HepG2 (cell line): ENCODE results near the gene ELF1. TPM values are rescaled to one million over a fixed set of nuclear protein-coding genes. Genes with fewer than 3 reads are reported as not detected.

Experiments used
- AKAP8 ChIP-seq: sonication (generic); formaldehyde crosslinking; IDR thresholded peaks from 2 replicates; pipeline ENCODE4 v1.5.1; 2020; ENCODE audit warnings: mild to moderate bottlenecking, missing genetic modification reagents
- CHD2 ChIP-seq: IDR thresholded peaks from 2 replicates; pipeline ENCODE4 v1.6.1; 2011; ENCODE audit warnings: low read depth, low read length, improper control_type of control experiment
- DR1 ChIP-seq: sonication (generic); formaldehyde crosslinking; IDR thresholded peaks from 2 replicates; pipeline ENCODE4 v1.8.0; 2021; ENCODE audit warnings: mild to moderate bottlenecking, missing genetic modification reagents, inconsistent platforms
- HHEX ChIP-seq: IDR thresholded peaks from 2 replicates; pipeline ENCODE4 v1.6.1; 2016; ENCODE audit warnings: control low read depth
- HMG20B ChIP-seq: conservative IDR thresholded peaks from 2 replicates; pipeline ENCODE4 v1.6.1; 2016; ENCODE audit warnings: missing genetic modification reagents, missing compliant biosample characterization
- HNRNPH1 ChIP-seq: fragments of 200-400 bp; formaldehyde crosslinking; optimal IDR thresholded peaks from 2 replicates; pipeline ENCODE3; 2017; ENCODE audit warnings: mild to moderate bottlenecking, low read depth, low read length
- HNRNPLL ChIP-seq: fragments of 200-400 bp; formaldehyde crosslinking; IDR thresholded peaks from 2 replicates; pipeline ENCODE4 v1.6.1; 2017; ENCODE audit warnings: mild to moderate bottlenecking, low read depth, low read length; ENCODE audit not compliant: poor library complexity, severe bottlenecking
- NFIB ChIP-seq: sonication (generic); formaldehyde crosslinking; IDR thresholded peaks from 2 replicates; pipeline ENCODE4 v1.9.0; 2021; ENCODE audit warnings: missing genetic modification reagents, mild to moderate bottlenecking, borderline replicate concordance
- PHF8 ChIP-seq: sonication (generic); formaldehyde crosslinking; IDR thresholded peaks from 2 replicates; pipeline ENCODE4 v1.5.0; 2020; ENCODE audit warnings: missing genetic modification reagents
- SMARCC2 ChIP-seq: fragments of 450-650 bp; IDR thresholded peaks from 2 replicates; pipeline ENCODE4 v1.6.1; 2017; ENCODE audit warnings: antibody characterized with exemption, mild to moderate bottlenecking
- SOX5 ChIP-seq: IDR thresholded peaks from 2 replicates; pipeline ENCODE4 v1.6.1; 2016; ENCODE audit warnings: borderline replicate concordance
- SOX6 ChIP-seq, 2 experiments: fragments of 450-650 bp in 1 of 2; sonication (generic) in 1 of 2; formaldehyde crosslinking in 1 of 2; IDR thresholded peaks; 2 replicates each; pipeline versions ENCODE4 v1.4.0 to v1.6.1; 2017 to 2020; ENCODE audit warnings: antibody characterized with exemption in 1 of 2, mild to moderate bottlenecking in 1 of 2, missing genetic modification reagents in 1 of 2
- SYNCRIP ChIP-seq: fragments of 200-400 bp; formaldehyde crosslinking; IDR thresholded peaks from 2 replicates; pipeline ENCODE4 v1.6.1; 2018; ENCODE audit warnings: mild to moderate bottlenecking, low read depth, low read length; ENCODE audit not compliant: insufficient read depth
- ZNF20 ChIP-seq: sonication (generic); formaldehyde crosslinking; IDR thresholded peaks from 2 replicates; pipeline ENCODE4 v1.4.0; 2020; ENCODE audit warnings: mild to moderate bottlenecking, moderate library complexity, missing genetic modification reagents
- ZNF468 ChIP-seq: sonication (generic); formaldehyde crosslinking; IDR thresholded peaks from 2 replicates; pipeline ENCODE4 v1.8.0; 2022; ENCODE audit warnings: mild to moderate bottlenecking, moderate library complexity, missing genetic modification reagents
- ZNF713 ChIP-seq: sonication (generic); formaldehyde crosslinking; IDR thresholded peaks from 2 replicates; pipeline ENCODE4 v1.4.0; 2020; ENCODE audit warnings: mild to moderate bottlenecking, missing genetic modification reagents
- ZNF773 ChIP-seq: sonication (generic); formaldehyde crosslinking; IDR thresholded peaks from 2 replicates; pipeline ENCODE4 v1.4.0; 2020; ENCODE audit warnings: missing genetic modification reagents, borderline replicate concordance
- ZSCAN29 ChIP-seq: sonication (generic); formaldehyde crosslinking; conservative IDR thresholded peaks from 2 replicates; pipeline ENCODE4 v1.4.0; 2020; ENCODE audit warnings: mild to moderate bottlenecking, missing genetic modification reagents
- polyA plus RNA-seq, 8 experiments: library from polyadenylated mRNA; depleted of rRNA in 3 of 8; stranded (reverse) in 7 of 8; unstranded in 1 of 8; fragments of >200 nt; fragmentation: Illumina TruSeq in 4 of 8; extraction: Trizol in 4 of 8; gene quantifications; 2 replicates each; pipeline versions ENCODE4 v1.2.1 to v1.2.3, GENCODE V29; 2011 to 2016; ENCODE audit warnings: low read depth in 4 of 8, missing spikeins in 1 of 8, mixed read lengths in 1 of 8; ENCODE audit not compliant: insufficient read depth in 1 of 8
- total RNA-seq, 5 experiments: library from RNA; depleted of rRNA; stranded (reverse); fragments of >200 nt; fragmentation: Illumina TruSeq; extraction: Trizol; gene quantifications; 2 replicates each; pipeline ENCODE4 v1.2.3, GENCODE V29; 2016; ENCODE audit warnings: low read depth in 1 of 5
- TF ChIP-seq, protein P1 (sequence below): IDR thresholded peaks from 2 replicates; pipeline ENCODE4 v1.6.1; 2012; ENCODE audit warnings: low read depth, low read length, improper control_type of control experiment
- TF ChIP-seq, protein P2 (sequence below): sonication (generic); formaldehyde crosslinking; IDR thresholded peaks from 2 replicates; pipeline ENCODE4 v1.5.0; 2020; ENCODE audit warnings: missing genetic modification reagents
- TF ChIP-seq, protein P3 (sequence below): sonication (generic); formaldehyde crosslinking; IDR thresholded peaks from 2 replicates; pipeline ENCODE4 v1.4.0; 2020; ENCODE audit warnings: mild to moderate bottlenecking, missing genetic modification reagents, borderline replicate concordance

The ELF1 gene
- total and polyA plus RNA-seq, 2 of the 13 experiments (the other 11 are each of a cell fraction or from before 2014, with no cell fraction given): 24.6 to 71.5 TPM

DNA sequence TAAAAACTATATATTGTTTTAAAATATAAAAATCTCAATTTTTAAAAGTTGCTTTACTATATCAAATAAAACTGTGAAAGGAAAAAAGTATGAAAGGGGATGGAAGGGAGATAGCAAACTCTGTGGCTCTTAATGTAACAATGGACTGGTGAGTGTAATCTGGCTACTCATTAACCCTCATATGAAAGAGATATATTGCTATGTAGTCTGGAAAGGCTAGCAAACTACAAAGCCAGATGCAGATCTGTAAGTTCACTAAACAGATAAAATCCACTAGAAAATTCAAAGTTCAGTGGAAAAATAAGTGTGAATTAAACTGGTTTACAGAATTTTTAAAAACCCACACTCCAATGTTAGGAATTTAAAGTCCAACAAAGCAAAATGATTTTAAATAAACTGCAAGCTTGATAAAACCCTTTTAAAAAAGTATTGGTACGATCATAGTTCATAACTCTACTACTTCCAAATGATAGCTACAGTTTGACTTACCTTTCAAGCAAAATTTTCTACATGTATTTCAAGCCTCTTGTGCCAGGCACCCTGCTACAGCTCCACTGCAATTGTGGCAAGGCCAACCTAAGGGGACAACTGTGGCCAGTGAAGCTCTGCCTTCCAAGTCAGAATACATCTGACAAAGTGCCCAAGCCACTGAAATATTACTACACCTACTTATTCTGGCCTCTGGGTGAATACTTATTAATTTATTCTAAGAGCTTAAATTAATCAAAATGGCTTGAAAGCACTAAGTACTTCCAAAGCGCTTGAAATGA is 647 bp upstream of the ELF1 start (continued):
- TF ChIP-seq, protein P1, sequence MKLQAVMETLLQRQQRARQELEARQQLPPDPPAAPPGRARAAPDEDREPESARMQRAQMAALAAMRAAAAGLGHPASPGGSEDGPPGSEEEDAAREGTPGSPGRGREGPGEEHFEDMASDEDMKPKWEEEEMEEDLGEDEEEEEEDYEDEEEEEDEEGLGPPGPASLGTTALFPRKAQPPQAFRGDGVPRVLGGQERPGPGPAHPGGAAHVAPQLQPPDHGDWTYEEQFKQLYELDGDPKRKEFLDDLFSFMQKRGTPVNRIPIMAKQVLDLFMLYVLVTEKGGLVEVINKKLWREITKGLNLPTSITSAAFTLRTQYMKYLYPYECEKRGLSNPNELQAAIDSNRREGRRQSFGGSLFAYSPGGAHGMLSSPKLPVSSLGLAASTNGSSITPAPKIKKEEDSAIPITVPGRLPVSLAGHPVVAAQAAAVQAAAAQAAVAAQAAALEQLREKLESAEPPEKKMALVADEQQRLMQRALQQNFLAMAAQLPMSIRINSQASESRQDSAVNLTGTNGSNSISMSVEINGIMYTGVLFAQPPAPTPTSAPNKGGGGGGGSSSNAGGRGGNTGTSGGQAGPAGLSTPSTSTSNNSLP: peak; percentile 78; the same call in 1 of the 2 replicates
- TF ChIP-seq NFIB (CRISPR knock-in tag) (no peak), ZNF20 (CRISPR knock-in tag) (no peak), ZSCAN29 (CRISPR knock-in tag) (no peak), CHD2 (no peak), SMARCC2 (no peak), SOX6 (IDR thresholded peaks at IDR 0.05) (no peak), SOX6 (CRISPR knock-in tag; IDR thresholded peaks at IDR 0.05) (peak; percentile 81), HNRNPH1 (no peak), SOX5 (CRISPR knock-in tag) (peak; percentile 83; the same call in 1 of the 2 replicates), DR1 (CRISPR knock-in tag) (no peak), SYNCRIP (no peak), AKAP8 (CRISPR knock-in tag) (no peak), ZNF713 (CRISPR knock-in tag) (no peak), ZNF773 (CRISPR knock-in tag) (no peak), HMG20B (CRISPR knock-in tag) (no peak), HHEX (CRISPR knock-in tag) (no peak), ZNF468 (CRISPR knock-in tag) (no peak), HNRNPLL (no peak), PHF8 (CRISPR knock-in tag) (no peak)
- TF ChIP-seq, protein P2, sequence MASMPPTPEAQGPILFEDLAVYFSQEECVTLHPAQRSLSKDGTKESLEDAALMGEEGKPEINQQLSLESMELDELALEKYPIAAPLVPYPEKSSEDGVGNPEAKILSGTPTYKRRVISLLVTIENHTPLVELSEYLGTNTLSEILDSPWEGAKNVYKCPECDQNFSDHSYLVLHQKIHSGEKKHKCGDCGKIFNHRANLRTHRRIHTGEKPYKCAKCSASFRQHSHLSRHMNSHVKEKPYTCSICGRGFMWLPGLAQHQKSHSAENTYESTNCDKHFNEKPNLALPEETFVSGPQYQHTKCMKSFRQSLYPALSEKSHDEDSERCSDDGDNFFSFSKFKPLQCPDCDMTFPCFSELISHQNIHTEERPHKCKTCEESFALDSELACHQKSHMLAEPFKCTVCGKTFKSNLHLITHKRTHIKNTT: no peak
- TF ChIP-seq, protein P3, sequence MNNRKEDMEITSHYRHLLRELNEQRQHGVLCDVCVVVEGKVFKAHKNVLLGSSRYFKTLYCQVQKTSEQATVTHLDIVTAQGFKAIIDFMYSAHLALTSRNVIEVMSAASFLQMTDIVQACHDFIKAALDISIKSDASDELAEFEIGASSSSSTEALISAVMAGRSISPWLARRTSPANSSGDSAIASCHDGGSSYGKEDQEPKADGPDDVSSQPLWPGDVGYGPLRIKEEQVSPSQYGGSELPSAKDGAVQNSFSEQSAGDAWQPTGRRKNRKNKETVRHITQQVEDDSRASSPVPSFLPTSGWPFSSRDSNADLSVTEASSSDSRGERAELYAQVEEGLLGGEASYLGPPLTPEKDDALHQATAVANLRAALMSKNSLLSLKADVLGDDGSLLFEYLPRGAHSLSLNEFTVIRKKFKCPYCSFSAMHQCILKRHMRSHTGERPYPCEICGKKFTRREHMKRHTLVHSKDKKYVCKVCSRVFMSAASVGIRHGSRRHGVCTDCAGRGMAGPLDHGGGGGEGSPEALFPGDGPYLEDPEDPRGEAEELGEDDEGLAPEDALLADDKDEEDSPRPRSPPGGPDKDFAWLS (CRISPR knock-in tag): no peak
